HEK293 (cell line): ENCODE results near the gene NUCB2.
"Not testable (repeated sequence)": the region's sequence is repeated elsewhere in the genome, so short reads cannot be mapped to it uniquely, and the experiment has no call there.

Source experiments
- CTCF ChIA-PET: fragments of 350-600 bp; formaldehyde crosslinking; extraction: SDS; loops from one replicate; lab custom pipeline; 2021; ENCODE audit warnings: antibody characterized with exemption; lab: Yijun Ruan, JAX
- POLR2A ChIA-PET: fragments of 300-600 bp; formaldehyde crosslinking; extraction: SDS; loops from one replicate; lab custom pipeline; 2020; ENCODE audit warnings: antibody characterized with exemption, inconsistent platforms; lab: Yijun Ruan, JAX
- H3K27ac ChIP-seq: fragments of 200-500 bp; sonication (Bioruptor generic); 2 replicates; pipeline ENCODE4 v1.5.1; 2014; ENCODE audit warnings: low read depth, low read length, control low read depth, inconsistent platforms; ENCODE audit errors: extremely low read depth
- H3K36me3 ChIP-seq, 2 experiments: fragments of 200-500 bp in 1 of 2; sonication (Bioruptor generic) in 1 of 2; 1 replicate in 1 of 2; 2 replicates in 1 of 2; pipeline ENCODE4 v1.5.1; 2014 to 2017; ENCODE audit warnings: inconsistent platforms in 2 of 2, low read length in 2 of 2; ENCODE audit not compliant: control insufficient read depth in 2 of 2, insufficient read depth in 1 of 2
- H3K4me1 ChIP-seq: fragments of 200-500 bp; sonication (Bioruptor generic); 2 replicates; pipeline ENCODE4 v1.5.1; 2014; ENCODE audit warnings: mild to moderate bottlenecking, low read length, inconsistent platforms; ENCODE audit not compliant: control insufficient read depth, insufficient read depth
- H3K4me3 ChIP-seq: 2 replicates; pipeline ENCODE4 v1.5.1; 2011; ENCODE audit warnings: low read depth, mild to moderate bottlenecking, control low read depth, low read length, moderate library complexity
- H3K9me3 ChIP-seq: fragments of 200-500 bp; sonication (Bioruptor generic); 2 replicates; pipeline ENCODE4 v1.5.1; 2014; ENCODE audit warnings: low read depth, low read length, inconsistent platforms; ENCODE audit not compliant: control insufficient read depth, insufficient read depth
- GLI4 ChIP-seq: fragments of 450-650 bp; formaldehyde crosslinking; IDR thresholded peaks from 2 replicates; pipeline ENCODE4 v1.5.1; 2016; ENCODE audit warnings: missing biosample characterization, missing genetic modification characterization
- GLIS1 ChIP-seq: fragments of 450-650 bp; formaldehyde crosslinking; IDR thresholded peaks from 2 replicates; pipeline ENCODE4 v1.5.1; 2016; ENCODE audit warnings: missing biosample characterization, missing genetic modification characterization
- KLF10 ChIP-seq: fragments of 450-650 bp; IDR thresholded peaks from 2 replicates; pipeline ENCODE4 v1.5.1; 2018; ENCODE audit warnings: missing biosample characterization, mild to moderate bottlenecking, missing genetic modification characterization
- KLF8 ChIP-seq: fragments of 450-650 bp; formaldehyde crosslinking; IDR thresholded peaks from 2 replicates; pipeline ENCODE4 v1.5.1; 2016; ENCODE audit warnings: missing biosample characterization, missing genetic modification characterization
- MEIS1 ChIP-seq: sonication (generic); formaldehyde crosslinking; IDR thresholded peaks from 2 replicates; pipeline ENCODE4 v1.8.1; 2022; ENCODE audit warnings: missing genetic modification reagents, mild to moderate bottlenecking, borderline replicate concordance
- PRDM1 ChIP-seq: fragments of 450-650 bp; formaldehyde crosslinking; IDR thresholded peaks from 2 replicates; pipeline ENCODE4; 2016; ENCODE audit warnings: missing biosample characterization, missing genetic modification characterization
- SALL2 ChIP-seq: fragments of 450-650 bp; formaldehyde crosslinking; IDR thresholded peaks from 2 replicates; pipeline ENCODE4 v1.5.0; 2017; ENCODE audit warnings: missing biosample characterization, mild to moderate bottlenecking, missing genetic modification characterization, borderline replicate concordance
- SP3 ChIP-seq: fragments of 450-650 bp; formaldehyde crosslinking; IDR thresholded peaks from 2 replicates; pipeline ENCODE4 v1.5.1; 2016; ENCODE audit warnings: missing biosample characterization, missing genetic modification characterization
- YY1 ChIP-seq: fragments of 450-650 bp; formaldehyde crosslinking; IDR thresholded peaks from 2 replicates; pipeline ENCODE4 v1.5.1; 2018; ENCODE audit warnings: missing biosample characterization, missing genetic modification characterization
- ZBTB20 ChIP-seq: fragments of 450-650 bp; formaldehyde crosslinking; IDR thresholded peaks from 2 replicates; pipeline ENCODE4 v1.5.1; 2016; ENCODE audit warnings: missing biosample characterization, missing genetic modification characterization
- ZNF114 ChIP-seq: fragments of 450-650 bp; formaldehyde crosslinking; IDR thresholded peaks from 2 replicates; pipeline ENCODE4 v1.5.0; 2017; ENCODE audit warnings: missing biosample characterization, missing genetic modification characterization
- ZNF140 ChIP-seq: fragments of 450-650 bp; formaldehyde crosslinking; IDR thresholded peaks from 2 replicates; pipeline ENCODE4 v1.5.1; 2016; ENCODE audit warnings: missing biosample characterization, missing genetic modification characterization
- ZNF146 ChIP-seq: fragments of 450-650 bp; formaldehyde crosslinking; IDR thresholded peaks from 2 replicates; pipeline ENCODE4 v1.5.1; 2016; ENCODE audit warnings: missing biosample characterization, missing genetic modification characterization
- ZNF148 ChIP-seq: fragments of 450-650 bp; formaldehyde crosslinking; IDR thresholded peaks from 2 replicates; pipeline ENCODE4 v1.5.0; 2017; ENCODE audit warnings: missing biosample characterization, missing genetic modification characterization, borderline replicate concordance
- ZNF302 ChIP-seq: fragments of 450-650 bp; formaldehyde crosslinking; IDR thresholded peaks from 2 replicates; pipeline ENCODE4 v1.5.1; 2016; ENCODE audit warnings: missing biosample characterization, missing genetic modification characterization, low read depth
- ZNF335 ChIP-seq: fragments of 450-650 bp; formaldehyde crosslinking; conservative IDR thresholded peaks from 2 replicates; pipeline ENCODE4 v1.5.1; 2016; ENCODE audit warnings: missing biosample characterization, missing genetic modification characterization
- ZNF366 ChIP-seq: fragments of 450-650 bp; formaldehyde crosslinking; conservative IDR thresholded peaks from 2 replicates; pipeline ENCODE4 v1.5.1; 2016; ENCODE audit warnings: missing biosample characterization, missing genetic modification characterization
- ZNF391 ChIP-seq: fragments of 450-650 bp; formaldehyde crosslinking; IDR thresholded peaks from 2 replicates; pipeline ENCODE4 v1.5.1; 2016; ENCODE audit warnings: low read depth, missing biosample characterization, missing genetic modification characterization, borderline replicate concordance
- ZNF510 ChIP-seq: fragments of 450-650 bp; formaldehyde crosslinking; IDR thresholded peaks from 2 replicates; pipeline ENCODE4 v1.5.1; 2018; ENCODE audit warnings: mild to moderate bottlenecking, missing genetic modification characterization, missing biosample characterization; ENCODE audit not compliant: insufficient replicate concordance
- ZNF549 ChIP-seq: fragments of 450-650 bp; IDR thresholded peaks from 2 replicates; pipeline ENCODE4 v1.5.1; 2018; ENCODE audit warnings: missing biosample characterization, missing genetic modification characterization, mild to moderate bottlenecking, inconsistent platforms, moderate library complexity
- ZNF623 ChIP-seq: fragments of 450-650 bp; formaldehyde crosslinking; IDR thresholded peaks from 2 replicates; pipeline ENCODE4 v1.5.1; 2016; ENCODE audit warnings: missing biosample characterization, missing genetic modification characterization
- ZNF626 ChIP-seq: fragments of 450-650 bp; sonication (Bioruptor Pico); formaldehyde crosslinking; IDR thresholded peaks from 2 replicates; pipeline ENCODE4 v1.5.1; 2018; ENCODE audit warnings: missing biosample characterization, missing genetic modification characterization, inconsistent platforms
- TF ChIP-seq, protein P1 (sequence below): fragments of 450-650 bp; formaldehyde crosslinking; IDR thresholded peaks from 2 replicates; pipeline ENCODE4 v1.5.1; 2017; ENCODE audit warnings: missing biosample characterization, missing genetic modification characterization
- TF ChIP-seq, protein P2 (sequence below): fragments of 450-650 bp; formaldehyde crosslinking; IDR thresholded peaks from 2 replicates; pipeline ENCODE4 v1.5.1; 2016; ENCODE audit warnings: missing biosample characterization, missing genetic modification characterization

NUCB2 gene

DNA sequence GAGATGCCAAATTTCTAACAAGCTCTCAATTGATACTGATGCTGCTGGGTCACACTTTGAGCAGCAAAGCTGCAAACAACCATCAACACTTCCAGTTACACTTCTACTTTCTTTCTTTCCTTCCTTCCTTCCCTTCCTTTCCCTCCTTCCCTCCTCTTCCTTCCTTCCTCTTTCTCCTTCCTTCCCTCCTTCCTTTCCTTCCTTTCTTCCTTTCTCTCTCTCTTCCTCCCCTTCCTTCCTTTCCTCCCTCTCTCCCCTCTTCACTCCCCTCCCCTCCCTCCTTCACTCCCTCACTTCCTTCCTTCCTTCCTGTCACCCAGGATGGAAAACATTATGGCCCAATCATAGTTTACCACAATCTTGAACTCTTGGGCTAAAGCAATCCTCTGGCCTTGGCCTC lies 35.8 kb upstream of the NUCB2 start:
- Histone ChIP-seq H3K27ac (no peak overlapping the region), H3K36me3 (no peaks in the 10 kb centered on the region), H3K4me1 (no peaks in the 10 kb centered on the region), H3K4me3 (no peak overlapping the region), H3K9me3 (no peaks in the 10 kb centered on the region)
- TF ChIP-seq ZNF114 (tag by site-specific recombination) (no peak), ZBTB20 (tag by site-specific recombination) (no peak), MEIS1 (CRISPR knock-in tag) (no peak), SP3 (no peak), PRDM1 (tag by site-specific recombination) (peak; percentile 65; the same call in 1 of the 2 replicates), GLIS1 (tag by site-specific recombination) (no peak), ZNF626 (no peak), ZNF510 (no peak), ZNF623 (tag by site-specific recombination) (no peak), ZNF302 (no peak), ZNF366 (tag by site-specific recombination) (peak; percentile 87), KLF8 (tag by site-specific recombination) (no peak), GLI4 (tag by site-specific recombination) (no peak), ZNF335 (tag by site-specific recombination) (no peak), YY1 (no peak)
- TF ChIP-seq, protein P1, sequence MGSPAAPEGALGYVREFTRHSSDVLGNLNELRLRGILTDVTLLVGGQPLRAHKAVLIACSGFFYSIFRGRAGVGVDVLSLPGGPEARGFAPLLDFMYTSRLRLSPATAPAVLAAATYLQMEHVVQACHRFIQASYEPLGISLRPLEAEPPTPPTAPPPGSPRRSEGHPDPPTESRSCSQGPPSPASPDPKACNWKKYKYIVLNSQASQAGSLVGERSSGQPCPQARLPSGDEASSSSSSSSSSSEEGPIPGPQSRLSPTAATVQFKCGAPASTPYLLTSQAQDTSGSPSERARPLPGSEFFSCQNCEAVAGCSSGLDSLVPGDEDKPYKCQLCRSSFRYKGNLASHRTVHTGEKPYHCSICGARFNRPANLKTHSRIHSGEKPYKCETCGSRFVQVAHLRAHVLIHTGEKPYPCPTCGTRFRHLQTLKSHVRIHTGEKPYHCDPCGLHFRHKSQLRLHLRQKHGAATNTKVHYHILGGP (tag by site-specific recombination): no peak
- ChIA-PET POLR2A (no interaction called here), CTCF (interaction anchor here (0.7 to 4.9 kb wide), 2 partner anchors 11 to 1650 kb away, joined by 4 to 24 read pairs; no protein-coding TSS in a partner anchor)

- TF ChIP-seq ZNF146 (tag by site-specific recombination): peak; percentile 96
- TF ChIP-seq, protein P2, sequence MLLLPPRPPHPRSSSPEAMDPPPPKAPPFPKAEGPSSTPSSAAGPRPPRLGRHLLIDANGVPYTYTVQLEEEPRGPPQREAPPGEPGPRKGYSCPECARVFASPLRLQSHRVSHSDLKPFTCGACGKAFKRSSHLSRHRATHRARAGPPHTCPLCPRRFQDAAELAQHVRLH: 0 out of 2 replicates have a peak, but pooled peaks have one; percentile 46
- TF ChIP-seq, all 188 proteins: peak for 2; not testable (repeated sequence) for 186
- H3K36me3 ChIP-seq, H3K4me3 ChIP-seq, POLR2A ChIA-PET, H3K9me3 ChIP-seq, H3K27ac ChIP-seq, H3K4me1 ChIP-seq: not testable (repeated sequence)
- CTCF ChIA-PET: interaction anchor here (0.5 kb wide), 1 partner anchor 141 kb away, joined by 3 read pairs; no protein-coding TSS in a partner anchor
Measured at GRCh38 chr11:17242954-17243353, 33.6 kb upstream of the NUCB2 start.

GRCh38 chr11:17244046-17244445 lies 32.5 kb upstream of the NUCB2 start:
- Histone ChIP-seq H3K36me3 (no peaks in the 10 kb centered on the region), H3K4me1 (no peaks in the 10 kb centered on the region), H3K9me3 (no peaks in the 10 kb centered on the region), H3K4me3 (no peak overlapping the region), H3K27ac (no peak overlapping the region)
- TF ChIP-seq SALL2 (no peak), ZNF140 (tag by site-specific recombination) (no peak), GLIS1 (tag by site-specific recombination) (no peak), ZNF549 (no peak), ZNF148 (no peak), ZNF391 (tag by site-specific recombination) (no peak), KLF10 (tag by site-specific recombination) (no peak)
- CTCF ChIA-PET: interaction anchor here (0.8 kb wide), 1 partner anchor 15 kb away, joined by 6 read pairs; no protein-coding TSS in a partner anchor
- POLR2A ChIA-PET: no interaction called here
